Osteoblast (primary cell): ENCODE results near the gene MCC. TPM values are rescaled to one million over a fixed set of nuclear protein-coding genes. Genes with fewer than 3 reads are reported as not detected.

Source experiments
- DNase-seq: peaks from one replicate; pipeline ENCODE4 v3.0.0; 2011; ENCODE audit warnings: low spot score, mixed read lengths; ENCODE audit not compliant: insufficient read length; ENCODE audit errors: missing footprints
- H2AFZ ChIP-seq: 2 replicates; pipeline ENCODE4 v1.6.0; 2011; ENCODE audit warnings: mild to moderate bottlenecking, low read length
- H3K27ac ChIP-seq: 2 replicates; pipeline ENCODE4 v1.5.1; 2011; ENCODE audit warnings: mild to moderate bottlenecking, low read depth, low read length, moderate library complexity
- H3K27me3 ChIP-seq: 2 replicates; pipeline ENCODE4 v1.6.0; 2012; ENCODE audit warnings: mild to moderate bottlenecking, control low read depth, inconsistent platforms, low read length, moderate library complexity; ENCODE audit not compliant: insufficient read depth
- H3K36me3 ChIP-seq: 2 replicates; pipeline ENCODE4 v1.5.1; 2011; ENCODE audit warnings: mild to moderate bottlenecking, low read length, control low read depth, moderate library complexity; ENCODE audit not compliant: insufficient read depth
- H3K4me1 ChIP-seq: 2 replicates; pipeline ENCODE4 v1.5.1; 2011; ENCODE audit warnings: mild to moderate bottlenecking, low read length, control low read depth, moderate library complexity; ENCODE audit not compliant: insufficient read depth
- H3K4me2 ChIP-seq: 2 replicates; pipeline ENCODE4 v1.6.0; 2011; ENCODE audit warnings: mild to moderate bottlenecking, low read length; ENCODE audit not compliant: insufficient read depth
- H3K4me3 ChIP-seq: fragments of 200-600 bp; sonication (generic); 3 replicates; pipeline ENCODE4 v1.5.1; 2012; ENCODE audit warnings: mild to moderate bottlenecking, low read length, inconsistent platforms; ENCODE audit not compliant: insufficient read depth
- H3K79me2 ChIP-seq: 2 replicates; pipeline ENCODE4 v1.6.0; 2012; ENCODE audit warnings: mild to moderate bottlenecking, low read length, control low read depth, inconsistent platforms; ENCODE audit not compliant: insufficient read depth
- H3K9me3 ChIP-seq: 2 replicates; pipeline ENCODE4 v1.5.1; 2011; ENCODE audit warnings: low read depth, low read length, control low read depth
- H4K20me1 ChIP-seq: 2 replicates; pipeline ENCODE4 v1.6.0; 2012; ENCODE audit warnings: mild to moderate bottlenecking, low read length, control low read depth; ENCODE audit not compliant: insufficient read depth
- CTCF ChIP-seq: IDR thresholded peaks from 2 replicates; pipeline ENCODE4 v1.5.1; 2011; ENCODE audit warnings: mild to moderate bottlenecking, low read depth, low read length, moderate library complexity; ENCODE audit errors: extremely low read depth
- total RNA-seq: library from RNA; depleted of rRNA; stranded (reverse); fragments of >200 nt; gene quantifications from 2 replicates; pipeline ENCODE4 v1.2.3, GENCODE V29; 2012

The MCC gene
- total RNA-seq, 1 donor: 45.6 TPM

GRCh38 chr5:113505181-113505580, 16.9 kb upstream of the MCC start:
- Histone ChIP-seq H4K20me1 (no peaks in the 10 kb centered on the region), H3K79me2 (no peaks in the 10 kb centered on the region), H3K4me3 (no peak overlapping the region), H2AFZ (no peak overlapping the region), H3K4me2 (no peak overlapping the region), H3K27me3 (peaks cover 8% of the 10 kb centered on the region), H3K9me3 (no peaks in the 10 kb centered on the region), H3K36me3 (no peaks in the 10 kb centered on the region), H3K27ac (no peak overlapping the region), H3K4me1 (no peaks in the 10 kb centered on the region)
- TF ChIP-seq CTCF: no peak
- no peak for DNase-seq

- Histone ChIP-seq H3K4me3 (no peak overlapping the region), H3K27me3 (peaks cover 10% of the 10 kb centered on the region), H3K4me2 (no peak overlapping the region), H3K4me1 (no peaks in the 10 kb centered on the region), H4K20me1 (no peaks in the 10 kb centered on the region), H3K36me3 (no peaks in the 10 kb centered on the region), H3K27ac (no peak overlapping the region), H3K9me3 (no peaks in the 10 kb centered on the region), H3K79me2 (no peaks in the 10 kb centered on the region), H2AFZ (no peak overlapping the region)
- no peak for DNase-seq
- TF ChIP-seq CTCF: no peak
Measured at GRCh38 chr5:113503146-113503545, 14.9 kb upstream of the MCC start.

GRCh38 chr5:113502073-113502472, 13.8 kb upstream of the MCC start:
- no peak for DNase-seq

GRCh38 chr5:113495422-113495841, 7.2 kb upstream of the MCC start:
- Histone ChIP-seq H4K20me1 (no peaks in the 10 kb centered on the region), H3K27me3 (peaks cover 4% of the 10 kb centered on the region), H2AFZ (peak overlapping the region; percentile 66), H3K9me3 (peaks cover 3% of the 10 kb centered on the region), H3K4me3 (no peak overlapping the region), H3K27ac (no peak overlapping the region), H3K79me2 (no peaks in the 10 kb centered on the region), H3K36me3 (no peaks in the 10 kb centered on the region), H3K4me2 (no peak overlapping the region), H3K4me1 (no peaks in the 10 kb centered on the region)
- no peak for TF ChIP-seq CTCF
- DNase-seq: no peak

More at GRCh38 chr5:113502073-113502472, 13.8 kb upstream of the MCC start:
- Histone ChIP-seq H2AFZ (no peak overlapping the region), H3K79me2 (no peaks in the 10 kb centered on the region), H3K27me3 (peaks cover 8% of the 10 kb centered on the region), H3K4me1 (no peaks in the 10 kb centered on the region), H3K27ac (no peak overlapping the region), H3K9me3 (no peaks in the 10 kb centered on the region), H3K4me3 (no peak overlapping the region), H3K36me3 (no peaks in the 10 kb centered on the region), H3K4me2 (no peak overlapping the region), H4K20me1 (no peaks in the 10 kb centered on the region)
- no peak for TF ChIP-seq CTCF
